GM21825 (cell line): ENCODE results near the gene CCER1.

Source experiments
- ATAC-seq: cut with Tn5 transposase; IDR thresholded peaks from one replicate; pipeline ENCODE4 v1.9.1; 2021; ENCODE audit warnings: mild to moderate bottlenecking, moderate library complexity; ENCODE audit not compliant: unreplicated experiment

The CCER1 gene

GRCh38 chr12:90922145-90922627 lies 32.8 kb downstream of the CCER1 start:
- no peak for ATAC-seq

GRCh38 chr12:90921536-90921935 lies 33.4 kb downstream of the CCER1 start:
- no peak for ATAC-seq

GRCh38 chr12:90920222-90920621 lies 34.8 kb downstream of the CCER1 start:
- ATAC-seq: no peak

GRCh38 chr12:90917431-90917830 lies 37.5 kb downstream of the CCER1 start:
- ATAC-seq: no peak

GRCh38 chr12:90916516-90916915 lies 38.5 kb downstream of the CCER1 start:
- no peak for ATAC-seq

GRCh38 chr12:90915353-90915752 lies 39.6 kb downstream of the CCER1 start:
- ATAC-seq: no peak

GRCh38 chr12:90910958-90911357 lies 44.0 kb downstream of the CCER1 start:
- no peak for ATAC-seq

- ATAC-seq: no peak
These were observed 45.8 kb downstream of the CCER1 start for GRCh38 chr12:90909069-90909770.

- ATAC-seq: no peak
These were observed 46.5 kb downstream of the CCER1 start for GRCh38 chr12:90908465-90908864.

- ATAC-seq: no peak
These were observed 49.1 kb downstream of the CCER1 start for GRCh38 chr12:90905691-90906370.

GRCh38 chr12:90902596-90902995 lies 52.4 kb downstream of the CCER1 start:
- ATAC-seq: no peak
